ENCODE data around the gene POGK. TPM values are rescaled to one million over a fixed set of nuclear protein-coding genes. Genes with fewer than 3 reads are reported as not detected.

POGK gene
- total RNA-seq, 4 donors from 2014 or later: 25.5 to 29.3 (median 27.0) TPM

DNA sequence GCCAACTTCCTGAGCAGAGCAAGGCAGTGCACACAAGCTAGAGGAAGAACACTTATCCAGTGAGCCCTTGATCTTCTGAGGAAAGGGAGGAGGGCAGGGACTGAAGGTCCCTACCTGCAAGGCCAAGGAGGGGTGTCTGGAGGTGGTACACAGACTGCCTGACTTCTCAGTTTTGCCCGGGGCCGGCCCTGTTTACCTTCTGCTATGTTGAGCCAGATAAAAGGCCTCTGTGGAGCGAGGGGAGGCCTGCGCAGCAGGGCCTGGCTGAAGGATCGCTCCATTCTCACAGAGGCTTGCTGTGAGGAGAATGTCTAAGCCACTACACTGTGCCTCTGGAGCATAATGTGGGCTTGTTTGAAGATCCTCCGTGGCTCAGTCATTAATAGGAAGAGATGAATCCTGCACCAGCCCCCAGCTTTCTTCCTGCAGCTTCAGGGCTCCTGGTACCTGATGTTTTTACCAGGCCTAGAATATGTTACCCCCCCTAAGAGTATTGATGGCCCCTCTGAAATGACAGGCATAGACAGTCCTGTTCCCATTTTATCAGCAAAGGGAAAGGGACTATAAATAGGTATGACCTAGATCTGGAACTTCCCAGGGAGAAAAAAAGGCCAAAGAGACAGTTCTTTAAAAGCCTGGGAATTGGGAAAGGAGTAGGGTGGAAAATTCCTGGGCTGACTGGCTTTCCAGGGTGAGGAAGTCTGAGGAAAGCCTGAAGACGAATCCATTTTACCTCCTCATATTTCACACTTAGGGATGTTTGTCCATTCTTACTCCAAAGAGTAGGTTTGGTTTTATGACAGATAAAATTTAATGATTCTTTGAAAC lies 4.7 kb downstream of the POGK start:
- TF ChIP-seq, protein P1, sequence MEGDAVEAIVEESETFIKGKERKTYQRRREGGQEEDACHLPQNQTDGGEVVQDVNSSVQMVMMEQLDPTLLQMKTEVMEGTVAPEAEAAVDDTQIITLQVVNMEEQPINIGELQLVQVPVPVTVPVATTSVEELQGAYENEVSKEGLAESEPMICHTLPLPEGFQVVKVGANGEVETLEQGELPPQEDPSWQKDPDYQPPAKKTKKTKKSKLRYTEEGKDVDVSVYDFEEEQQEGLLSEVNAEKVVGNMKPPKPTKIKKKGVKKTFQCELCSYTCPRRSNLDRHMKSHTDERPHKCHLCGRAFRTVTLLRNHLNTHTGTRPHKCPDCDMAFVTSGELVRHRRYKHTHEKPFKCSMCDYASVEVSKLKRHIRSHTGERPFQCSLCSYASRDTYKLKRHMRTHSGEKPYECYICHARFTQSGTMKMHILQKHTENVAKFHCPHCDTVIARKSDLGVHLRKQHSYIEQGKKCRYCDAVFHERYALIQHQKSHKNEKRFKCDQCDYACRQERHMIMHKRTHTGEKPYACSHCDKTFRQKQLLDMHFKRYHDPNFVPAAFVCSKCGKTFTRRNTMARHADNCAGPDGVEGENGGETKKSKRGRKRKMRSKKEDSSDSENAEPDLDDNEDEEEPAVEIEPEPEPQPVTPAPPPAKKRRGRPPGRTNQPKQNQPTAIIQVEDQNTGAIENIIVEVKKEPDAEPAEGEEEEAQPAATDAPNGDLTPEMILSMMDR (IDR thresholded peaks at IDR 0.05; ENCODE audit: low read depth): no peak

GRCh38 chr1:166844791-166845190 lies 5.5 kb downstream of the POGK start:
- TF ChIP-seq, protein P1 (IDR thresholded peaks at IDR 0.05; ENCODE audit: low read depth): no peak

DNA sequence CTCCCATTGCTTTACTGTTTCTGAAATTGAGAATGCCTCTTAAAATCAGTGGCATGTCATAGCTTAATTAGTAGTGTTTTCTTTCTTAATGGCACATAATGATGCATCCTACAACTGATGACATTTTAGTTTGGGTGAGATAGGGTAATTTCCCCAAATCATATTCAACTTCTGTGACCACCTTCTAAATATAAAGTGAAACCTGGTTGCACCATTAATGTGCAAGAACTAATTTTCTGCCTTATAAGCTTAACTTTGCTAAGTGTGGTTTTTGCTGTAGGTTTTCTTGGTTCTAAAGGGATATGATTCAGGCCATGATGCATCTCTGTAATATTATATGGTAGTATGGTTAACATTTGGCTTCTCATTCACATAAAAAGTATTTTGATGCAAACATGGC lies 8.9 kb downstream of the POGK start:
- TF ChIP-seq, protein P1 (IDR thresholded peaks at IDR 0.05; ENCODE audit: low read depth): no peak

DNA sequence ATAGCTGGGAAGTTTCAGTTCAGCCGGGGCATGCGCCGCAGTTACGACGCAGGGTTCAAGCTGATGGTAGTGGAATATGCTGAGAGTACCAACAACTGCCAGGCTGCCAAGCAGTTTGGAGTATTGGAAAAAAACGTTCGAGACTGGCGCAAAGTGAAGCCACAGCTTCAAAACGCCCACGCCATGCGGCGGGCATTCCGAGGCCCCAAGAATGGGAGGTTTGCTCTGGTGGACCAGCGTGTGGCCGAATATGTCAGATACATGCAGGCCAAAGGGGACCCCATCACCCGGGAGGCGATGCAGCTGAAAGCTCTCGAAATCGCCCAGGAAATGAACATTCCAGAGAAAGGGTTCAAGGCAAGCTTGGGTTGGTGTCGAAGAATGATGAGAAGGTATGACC lies 9.9 kb downstream of the POGK start:
- TF ChIP-seq, protein P1 (IDR thresholded peaks at IDR 0.05; ENCODE audit: low read depth): no peak

- TF ChIP-seq, protein P1 (IDR thresholded peaks at IDR 0.05; ENCODE audit: low read depth): no peak
Measured at GRCh38 chr1:166852918-166853317, 13.6 kb downstream of the POGK start.

DNA sequence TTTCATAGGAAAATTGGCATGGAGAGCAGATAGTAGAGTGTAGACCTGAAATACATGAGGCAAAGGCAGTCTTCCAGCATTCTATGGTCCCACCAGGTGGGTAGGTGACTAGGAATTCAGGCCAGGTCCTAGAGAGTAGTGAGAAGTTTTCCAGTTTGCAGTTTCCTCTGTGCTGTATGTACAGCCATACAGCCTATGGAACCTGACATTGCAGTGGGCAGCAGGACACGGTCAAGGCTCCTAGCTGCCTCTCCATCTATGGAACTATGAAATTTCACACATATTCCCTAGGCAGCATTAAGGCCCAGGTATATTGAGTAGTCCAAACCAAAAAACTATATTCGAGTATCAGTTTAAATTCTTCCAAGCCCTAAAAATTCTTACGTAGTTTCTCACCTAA lies 16.3 kb downstream of the POGK start:
- TF ChIP-seq, protein P1 (IDR thresholded peaks at IDR 0.05; ENCODE audit: low read depth): no peak

DNA sequence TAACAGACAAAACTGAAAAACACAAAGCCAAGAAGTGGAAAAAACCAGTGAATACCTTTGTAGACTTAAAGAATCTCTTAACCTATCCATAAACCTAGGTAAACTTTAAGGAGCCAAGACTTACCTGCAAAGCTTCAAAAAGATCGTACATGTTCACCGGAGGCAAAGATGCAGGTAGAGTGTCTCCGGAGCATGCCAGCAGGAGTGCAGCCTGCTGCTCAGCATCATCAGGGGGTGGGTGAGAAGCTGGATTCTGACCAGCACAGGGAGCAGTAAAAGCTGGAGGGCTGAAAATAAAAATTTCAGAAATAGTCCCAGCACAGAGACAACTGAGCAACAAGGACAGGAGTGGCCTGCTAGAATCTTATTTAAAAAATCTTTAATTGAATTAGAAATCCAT lies 18.7 kb downstream of the POGK start:
- TF ChIP-seq, protein P1 (IDR thresholded peaks at IDR 0.05; ENCODE audit: low read depth): no peak
